ENCODE results near the gene AAMDC. TPM values are rescaled to one million over a fixed set of nuclear protein-coding genes. Genes with fewer than 3 reads are reported as not detected.
"Not testable (repeated sequence)": the region's sequence is repeated elsewhere in the genome, so short reads cannot be mapped to it uniquely, and the experiment has no call there.

Gene AAMDC
- total RNA-seq, 1 donor: 22.0 TPM

DNA sequence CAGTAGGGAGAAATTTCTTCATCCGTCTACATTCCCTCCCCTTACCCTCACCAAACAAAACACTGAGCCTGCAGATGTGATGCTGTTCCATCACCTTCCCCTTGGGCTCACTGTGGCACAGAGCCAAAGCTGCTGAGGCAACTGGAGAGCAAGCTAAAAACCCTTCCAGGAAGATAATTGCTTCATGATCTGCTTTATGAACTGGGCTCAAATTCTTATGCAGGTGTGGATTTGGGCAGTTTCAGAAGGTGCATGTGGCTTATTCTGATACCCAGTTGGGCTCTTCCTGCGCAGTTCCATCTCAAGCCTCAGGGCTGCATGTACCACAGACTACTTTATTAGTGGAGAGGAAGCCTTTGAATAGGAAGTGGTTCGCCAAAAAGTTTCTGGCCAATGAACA, 58.3 kb downstream of the AAMDC start:
- TF ChIP-seq, protein P1, sequence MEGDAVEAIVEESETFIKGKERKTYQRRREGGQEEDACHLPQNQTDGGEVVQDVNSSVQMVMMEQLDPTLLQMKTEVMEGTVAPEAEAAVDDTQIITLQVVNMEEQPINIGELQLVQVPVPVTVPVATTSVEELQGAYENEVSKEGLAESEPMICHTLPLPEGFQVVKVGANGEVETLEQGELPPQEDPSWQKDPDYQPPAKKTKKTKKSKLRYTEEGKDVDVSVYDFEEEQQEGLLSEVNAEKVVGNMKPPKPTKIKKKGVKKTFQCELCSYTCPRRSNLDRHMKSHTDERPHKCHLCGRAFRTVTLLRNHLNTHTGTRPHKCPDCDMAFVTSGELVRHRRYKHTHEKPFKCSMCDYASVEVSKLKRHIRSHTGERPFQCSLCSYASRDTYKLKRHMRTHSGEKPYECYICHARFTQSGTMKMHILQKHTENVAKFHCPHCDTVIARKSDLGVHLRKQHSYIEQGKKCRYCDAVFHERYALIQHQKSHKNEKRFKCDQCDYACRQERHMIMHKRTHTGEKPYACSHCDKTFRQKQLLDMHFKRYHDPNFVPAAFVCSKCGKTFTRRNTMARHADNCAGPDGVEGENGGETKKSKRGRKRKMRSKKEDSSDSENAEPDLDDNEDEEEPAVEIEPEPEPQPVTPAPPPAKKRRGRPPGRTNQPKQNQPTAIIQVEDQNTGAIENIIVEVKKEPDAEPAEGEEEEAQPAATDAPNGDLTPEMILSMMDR (IDR thresholded peaks at IDR 0.05; ENCODE audit: insufficient read depth, low read depth, low read length): no peak
- peak; percentile 41 for DNase-seq (ENCODE audit: low read depth)
- no peak overlapping the region for H3K4me3 ChIP-seq (ENCODE audit: low read depth, low read length)

DNA sequence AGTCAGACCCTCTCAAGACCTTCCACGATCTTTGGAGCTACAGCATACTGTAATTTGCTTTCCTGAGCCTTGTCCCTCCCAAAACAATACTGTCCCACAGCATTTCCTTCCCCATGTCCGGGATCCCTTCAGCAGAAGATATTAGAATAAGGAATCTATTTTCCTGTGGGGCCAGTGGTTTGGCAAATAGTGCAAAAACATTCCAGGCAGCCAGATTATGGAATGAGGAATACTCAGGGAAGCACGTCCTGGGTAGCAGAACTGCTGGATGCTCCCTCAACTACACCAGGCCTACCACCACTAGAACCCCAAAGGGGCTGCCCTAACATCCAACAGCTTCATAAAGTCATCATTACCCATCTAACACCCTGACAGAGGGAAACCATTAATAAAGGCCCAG, 61.5 kb downstream of the AAMDC start:
- no peak overlapping the region for H3K4me3 ChIP-seq (ENCODE audit: low read depth, low read length)
- DNase-seq (ENCODE audit: low read depth): no peak
- TF ChIP-seq, protein P1 (IDR thresholded peaks at IDR 0.05; ENCODE audit: insufficient read depth, low read depth, low read length): no peak

DNA sequence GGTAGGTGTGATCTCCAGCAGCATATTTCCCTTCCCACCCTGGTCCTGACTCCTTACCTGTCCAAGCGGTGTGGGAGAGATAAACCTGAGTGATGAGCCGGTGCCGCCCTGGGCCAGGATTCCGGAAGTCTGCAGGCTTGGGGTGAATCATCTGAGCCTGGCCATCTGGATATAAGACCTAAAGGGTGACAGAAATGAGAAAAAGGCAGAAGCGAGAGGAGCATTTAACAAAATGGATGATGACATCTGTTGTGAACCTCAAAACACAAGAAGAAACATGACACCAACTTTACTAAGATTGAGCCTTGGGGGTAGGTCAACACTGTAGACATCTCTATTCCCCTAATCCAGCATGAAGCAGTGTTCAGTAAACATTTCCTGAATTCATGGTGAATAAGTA, 62.8 kb downstream of the AAMDC start:
- TF ChIP-seq, protein P1 (IDR thresholded peaks at IDR 0.05; ENCODE audit: insufficient read depth, low read depth, low read length): no peak
- H3K4me3 ChIP-seq (ENCODE audit: low read depth, low read length): no peak overlapping the region
- peak; percentile 30 for DNase-seq (ENCODE audit: low read depth)

DNA sequence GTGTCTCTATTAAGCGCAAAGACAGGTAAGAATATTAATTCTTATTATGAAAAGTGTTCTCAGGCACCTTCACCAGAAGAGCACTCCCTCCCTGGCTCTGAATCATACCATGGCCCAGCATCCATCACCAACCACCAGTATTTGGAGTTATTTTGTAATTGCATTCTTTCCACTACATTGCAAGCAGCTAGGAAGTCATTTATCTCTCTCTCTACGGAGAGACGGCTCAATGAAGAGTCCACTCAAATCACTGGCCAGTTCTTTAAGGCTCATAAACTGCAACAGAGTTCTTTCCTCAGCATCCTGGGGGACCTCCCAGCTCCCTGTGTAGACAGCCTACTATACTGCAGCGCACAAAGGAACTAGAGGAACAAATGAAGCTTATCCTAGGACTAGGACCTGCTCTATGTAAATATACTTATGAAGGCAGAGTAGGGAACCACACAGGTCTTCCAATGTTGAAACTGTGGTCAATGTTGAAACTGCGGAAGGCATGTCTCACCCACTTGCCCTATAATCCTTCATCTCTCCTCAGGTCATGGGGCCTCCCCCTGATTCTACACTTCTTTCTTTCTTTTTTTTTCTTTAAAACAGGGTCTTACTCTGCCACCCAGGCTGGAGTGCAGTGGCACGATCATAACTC, 63.4 kb downstream of the AAMDC start:
- TF ChIP-seq, protein P1 (IDR thresholded peaks at IDR 0.05; ENCODE audit: insufficient read depth, low read depth, low read length): no peak
- no peak overlapping the region for H3K4me3 ChIP-seq (ENCODE audit: low read depth, low read length)
- peak; percentile 63 for DNase-seq (ENCODE audit: low read depth)

DNA sequence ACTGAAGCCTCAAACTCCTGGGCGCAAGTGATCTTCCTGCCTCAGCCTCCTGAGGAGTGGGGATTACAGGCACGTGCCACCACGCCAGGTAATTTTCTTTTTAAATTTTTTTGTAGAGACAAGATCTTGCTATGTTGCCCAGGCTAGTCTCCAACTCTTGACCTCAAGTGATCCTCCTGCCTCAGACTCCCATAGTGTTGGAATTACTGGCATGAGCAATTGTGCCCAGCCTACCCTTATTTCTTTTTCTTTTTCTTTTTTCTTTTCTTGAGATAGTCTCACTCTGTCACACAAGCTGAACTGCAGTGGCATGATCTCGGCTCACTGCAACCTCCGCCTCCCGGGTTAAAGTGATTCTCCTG, 63.9 kb downstream of the AAMDC start:
- TF ChIP-seq, protein P1 (IDR thresholded peaks at IDR 0.05; ENCODE audit: insufficient read depth, low read depth, low read length): no peak
- H3K4me3 ChIP-seq (ENCODE audit: low read depth, low read length): no peak overlapping the region
- no peak for DNase-seq (ENCODE audit: low read depth)

DNA sequence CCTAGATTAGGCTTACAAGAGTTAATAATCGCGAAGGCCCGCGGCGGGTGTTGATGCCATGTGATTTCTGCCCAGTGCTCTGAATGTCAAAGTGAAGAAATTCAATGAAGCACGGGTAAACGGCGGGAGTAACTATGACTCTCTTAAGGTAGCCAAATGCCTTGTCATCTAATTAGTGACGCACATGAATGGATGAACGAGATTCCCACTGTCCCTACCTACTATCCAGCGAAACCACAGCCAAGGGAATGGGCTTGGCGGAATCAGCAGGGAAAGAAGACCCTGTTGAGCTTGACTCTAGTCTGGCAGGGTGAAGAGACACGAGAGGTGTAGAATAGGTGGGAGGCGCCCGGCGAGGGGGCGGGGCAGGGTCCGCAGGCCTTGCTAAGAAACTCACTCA, 65.5 kb downstream of the AAMDC start:
- H3K4me3 ChIP-seq (ENCODE audit: low read depth, low read length): no peak overlapping the region
- DNase-seq (ENCODE audit: low read depth): peak; percentile 24
- TF ChIP-seq, protein P1 (IDR thresholded peaks at IDR 0.05; ENCODE audit: insufficient read depth, low read depth, low read length): no peak

DNA sequence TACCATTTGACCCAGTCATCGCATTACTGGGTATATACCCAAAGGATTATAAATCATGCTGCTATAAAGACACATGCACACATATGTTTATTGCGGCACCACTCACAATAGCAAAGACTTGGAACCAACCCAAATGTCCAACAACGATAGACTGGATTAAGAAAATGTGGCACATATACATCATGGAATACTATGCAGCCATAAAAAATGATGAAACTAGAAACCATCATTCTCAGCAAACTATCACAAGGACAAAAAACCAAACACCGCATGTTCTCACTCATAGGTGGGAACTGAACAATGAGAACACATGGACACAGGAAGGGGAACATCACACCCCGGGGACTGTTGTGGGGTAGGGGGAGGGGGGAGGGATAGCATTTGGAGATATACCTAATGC, 68.1 kb downstream of the AAMDC start:
- not testable (repeated sequence) for H3K4me3 ChIP-seq (ENCODE audit: low read depth, low read length); DNase-seq (ENCODE audit: low read depth)

DNA sequence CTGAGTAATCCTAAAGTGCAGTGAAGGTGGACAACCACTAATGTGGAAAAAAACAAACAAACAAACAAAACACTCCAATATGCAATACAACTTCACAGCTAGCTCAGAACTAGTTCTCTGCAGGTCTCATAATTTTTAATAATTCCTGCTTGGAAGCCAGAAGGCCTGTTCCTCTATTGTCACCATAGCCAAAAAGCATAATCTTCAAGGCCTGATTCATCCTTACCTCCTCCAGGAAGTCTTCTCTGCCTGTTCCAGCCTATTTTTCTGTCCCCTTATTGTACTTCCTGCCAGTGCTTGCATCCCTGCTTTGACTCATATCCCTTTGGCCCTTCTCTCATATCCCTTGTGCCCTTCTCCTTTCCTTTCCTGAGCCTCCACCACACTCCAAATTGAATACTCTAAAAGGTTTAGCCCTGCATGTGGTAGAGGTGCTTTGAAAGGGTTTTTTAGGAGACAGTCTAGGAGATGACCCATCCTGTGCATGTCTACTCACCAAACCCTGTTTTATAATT, 69.2 kb downstream of the AAMDC start:
- not testable (repeated sequence) for H3K4me3 ChIP-seq (ENCODE audit: low read depth, low read length); DNase-seq (ENCODE audit: low read depth)

DNA sequence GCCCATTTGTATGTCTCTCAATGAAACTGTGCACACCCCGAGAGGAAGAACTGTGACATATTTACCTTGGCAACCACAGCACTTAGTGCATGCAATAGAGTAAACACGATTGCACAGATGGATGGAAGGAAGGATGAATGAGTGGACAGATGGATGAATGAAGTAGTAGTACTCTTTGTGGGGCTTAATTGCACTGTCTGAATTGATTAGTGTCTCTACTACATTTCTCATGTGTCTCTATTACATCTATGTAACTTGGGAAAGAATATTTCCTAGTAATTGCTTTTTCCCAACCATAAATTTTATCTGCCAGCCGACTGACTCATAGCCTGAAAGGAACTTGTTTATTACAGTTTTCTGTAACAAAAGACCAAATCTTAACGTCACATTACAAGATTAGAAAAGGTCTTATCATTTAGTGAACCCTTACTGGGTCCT, 69.7 kb downstream of the AAMDC start:
- H3K4me3 ChIP-seq (ENCODE audit: low read depth, low read length): not testable (repeated sequence)
- peak; percentile 72 for DNase-seq (ENCODE audit: low read depth)

DNA sequence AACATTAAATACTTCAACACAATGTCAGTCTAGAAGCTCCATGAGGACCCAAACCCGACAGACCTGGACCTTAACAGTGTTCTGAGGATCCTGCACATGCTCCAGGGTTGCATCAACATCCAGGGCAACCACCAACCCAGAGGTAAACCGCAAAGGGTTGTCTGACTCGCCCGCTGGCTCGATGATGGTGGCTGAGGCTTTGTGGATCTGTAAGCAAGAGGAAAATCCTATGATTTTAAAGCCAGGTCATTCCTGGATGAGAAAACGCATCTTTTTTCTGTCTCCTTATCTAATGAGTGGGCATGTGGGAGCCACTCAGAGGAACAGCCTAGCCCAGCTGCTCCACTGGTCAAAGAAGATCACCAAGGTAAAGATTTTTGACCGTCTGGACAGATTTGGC, 70.3 kb downstream of the AAMDC start:
- H3K4me3 ChIP-seq (ENCODE audit: low read depth, low read length): not testable (repeated sequence)
- DNase-seq (ENCODE audit: low read depth): peak; percentile 46

DNA sequence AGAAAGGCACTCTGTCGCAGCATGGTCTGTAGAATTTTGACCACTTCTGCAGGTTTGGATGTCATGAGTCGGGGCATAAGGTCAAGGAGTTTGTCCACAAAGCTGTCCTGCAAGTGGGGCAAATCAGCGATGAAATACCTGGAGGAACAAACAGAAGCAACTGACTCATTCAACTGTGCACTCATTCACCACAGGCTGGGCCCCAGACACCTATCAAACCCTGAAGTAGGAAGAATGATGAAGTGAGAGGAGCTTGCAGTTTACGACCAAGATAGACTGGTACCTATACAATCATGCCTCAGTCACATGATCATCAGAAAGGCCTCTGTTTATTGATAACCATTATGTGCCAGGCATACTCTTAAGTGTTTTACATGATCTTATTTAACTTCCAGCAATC, 70.8 kb downstream of the AAMDC start:
- DNase-seq (ENCODE audit: low read depth); H3K4me3 ChIP-seq (ENCODE audit: low read depth, low read length): not testable (repeated sequence)

DNA sequence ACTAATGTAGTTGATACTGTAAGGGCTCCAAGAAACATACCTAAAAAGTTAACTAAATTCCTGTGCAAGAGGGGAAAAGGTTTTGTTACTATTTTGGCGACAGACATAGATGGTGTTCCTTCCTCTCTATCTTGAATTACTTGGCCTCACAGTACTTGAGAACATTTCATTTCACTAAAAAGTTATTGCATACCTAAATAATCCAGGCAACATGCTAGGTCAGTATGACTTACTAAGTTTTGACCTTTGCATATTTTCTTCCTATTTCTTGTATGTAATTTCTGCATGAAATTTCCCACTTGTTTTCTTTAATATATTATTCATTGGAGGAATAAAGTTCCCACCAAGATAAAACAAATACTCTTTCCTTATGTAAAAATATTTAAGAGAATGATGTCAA, 74.0 kb downstream of the AAMDC start:
- H3K4me3 ChIP-seq (ENCODE audit: low read depth, low read length); DNase-seq (ENCODE audit: low read depth): not testable (repeated sequence)

Data from fibroblast of villous mesenchyme (primary cell).